ENCODE measurements around the gene C12orf42. TPM values are rescaled to one million over a fixed set of nuclear protein-coding genes. Genes with fewer than 3 reads are reported as not detected.

Gene C12orf42
- total and polyA plus RNA-seq, 2 of the 4 experiments (the other 2 are of a cell fraction): not detected

GRCh38 chr12:103326190-103326589 lies 169.6 kb downstream of the C12orf42 start:
- Histone ChIP-seq H3K18ac (ENCODE audit: low read depth, low read length) (no peak overlapping the region), H4K8ac (ENCODE audit: low read depth in 2 of 2, low read length in 2 of 2) (no peak overlapping the region), H4K5ac (ENCODE audit: low read depth, low read length) (no peak overlapping the region), H3K4me1 (ENCODE audit: control insufficient read depth, insufficient read depth, low read length) (no peaks in the 10 kb centered on the region), H3K27ac (ENCODE audit: insufficient read depth, low read length) (no peak overlapping the region), H3K36me3 (ENCODE audit: control insufficient read depth, insufficient read depth, low read length) (no peaks in the 10 kb centered on the region), H2AK9ac (replicated peaks; ENCODE audit: low read depth, low read length, poor library complexity) (no peak overlapping the region), H3K9me1 (ENCODE audit: insufficient read depth, low read length) (no peaks in the 10 kb centered on the region), H2AFZ (replicated peaks; ENCODE audit: low read length, poor library complexity) (no peak overlapping the region), H3K23ac (ENCODE audit: low read depth, low read length) (no peak overlapping the region), H3K9me3 (ENCODE audit: control insufficient read depth, insufficient read depth, low read length) (peaks cover 6% of the 10 kb centered on the region), H2AK5ac (ENCODE audit: low read depth, low read length) (no peak overlapping the region), H3K56ac (ENCODE audit: extremely low read depth, insufficient read depth, low read length) (no peak overlapping the region), H2BK120ac (ENCODE audit: low read depth, low read length) (no peak overlapping the region), H3K4me3 (ENCODE audit: insufficient read depth, low read depth, low read length) (no peak overlapping the region), H3K4me2 (ENCODE audit: low read depth, low read length) (no peak overlapping the region), H3K9ac (ENCODE audit: low read depth, low read length) (no peak overlapping the region), H3K4ac (ENCODE audit: low read depth, low read length) (no peak overlapping the region), H2BK20ac (ENCODE audit: low read depth, low read length) (no peak overlapping the region), H2BK5ac (ENCODE audit: low read depth, low read length, poor library complexity, severe bottlenecking) (no peak overlapping the region), H4K20me1 (ENCODE audit: insufficient read depth, low read length) (no peaks in the 10 kb centered on the region), H3K79me1 (ENCODE audit: low read depth in 1 of 2, low read length in 2 of 2) (no peaks in the 10 kb centered on the region), H3K14ac (replicated peaks; ENCODE audit: low read depth, low read length) (no peak overlapping the region), H3K27me3 (ENCODE audit: control insufficient read depth, insufficient read depth, low read length) (no peaks in the 10 kb centered on the region), H4K91ac (ENCODE audit: insufficient read depth, low read depth, low read length) (no peak overlapping the region), H2BK15ac (ENCODE audit: low read depth, low read length) (no peak overlapping the region)
- DNase-seq (no peak), ATAC-seq (ENCODE audit: low read depth) (no peak)
- WGBS, 2 experiments (ENCODE audit: extremely low coverage in 2 of 2, insufficient read length in 1 of 2): 47% methylated on average over 2 of the region's 3 CpGs; no CpG with 5 or more reads in 1 of the 2 experiments
- no TSS peak for BruUV-seq (replicated peaks)
- POLR2A ChIA-PET (ENCODE audit: unreplicated experiment): no interaction called here
- TF ChIP-seq USF2 (IDR thresholded peaks at IDR 0.05; ENCODE audit: low read depth, low read length) (no peak), POLR2A (IDR thresholded peaks at IDR 0.05; ENCODE audit: low read depth, low read length) (no peak), FOS (IDR thresholded peaks at IDR 0.05; ENCODE audit: low read depth, low read length) (no peak), CTCF (conservative IDR thresholded peaks at IDR 0.05; ENCODE audit: low read depth, low read length) (no peak), ELK1 (IDR thresholded peaks at IDR 0.05; ENCODE audit: borderline replicate concordance, low read depth, low read length) (no peak), MAFK (IDR thresholded peaks at IDR 0.05; ENCODE audit: low read depth, low read length) (no peak), NFE2L2 (IDR thresholded peaks at IDR 0.05; ENCODE audit: low read depth, low read length) (no peak), CEBPB (IDR thresholded peaks at IDR 0.05; ENCODE audit: low read depth, low read length) (no peak), RAD21 (IDR thresholded peaks at IDR 0.05; ENCODE audit: low read length) (no peak), RCOR1 (IDR thresholded peaks at IDR 0.05; ENCODE audit: insufficient replicate concordance, low read length) (no peak), SMC3 (IDR thresholded peaks at IDR 0.05; ENCODE audit: low read depth, low read length) (no peak), MAZ (IDR thresholded peaks at IDR 0.05; ENCODE audit: borderline replicate concordance, low read depth, low read length) (no peak), BHLHE40 (IDR thresholded peaks at IDR 0.05; ENCODE audit: low read depth, low read length) (no peak), MXI1 (IDR thresholded peaks at IDR 0.05; ENCODE audit: borderline replicate concordance, low read depth, low read length) (no peak), CHD1 (IDR thresholded peaks at IDR 0.05; ENCODE audit: low read depth, low read length) (no peak), RFX5 (IDR thresholded peaks at IDR 0.05; ENCODE audit: low read depth, low read length) (no peak)
- intact Hi-C loops (cut with micrococcal nuclease): no loop called here
- CTCF ChIA-PET: no interaction called here
- in situ Hi-C loops (cut with MboI; ENCODE audit: low sequenced_read_pairs): no loop called here
- dilution Hi-C loops (cut with HindIII; ENCODE audit: low sequenced_read_pairs, unreplicated experiment): no loop called here

Measured in IMR-90 (cell line).